HG03280 (cell line): ENCODE measurements around the gene LRRC3B.

Experiments used
- ATAC-seq: cut with Tn5 transposase; IDR thresholded peaks from one replicate; pipeline ENCODE4 v1.9.1; 2021; ENCODE audit warnings: mild to moderate bottlenecking, moderate library complexity; ENCODE audit not compliant: unreplicated experiment

LRRC3B gene

GRCh38 chr3:26630669-26631389, 8.3 kb downstream of the LRRC3B start:
- ATAC-seq: no peak

- no peak for ATAC-seq
Observed at GRCh38 chr3:26631390-26631738, 8.8 kb downstream of the LRRC3B start.

- ATAC-seq: no peak
Observed at GRCh38 chr3:26634601-26635000, 12.0 kb downstream of the LRRC3B start.

GRCh38 chr3:26636096-26636727, 13.6 kb downstream of the LRRC3B start:
- no peak for ATAC-seq

GRCh38 chr3:26637698-26638097, 15.1 kb downstream of the LRRC3B start:
- no peak for ATAC-seq

- ATAC-seq: no peak
Observed at GRCh38 chr3:26638113-26638512, 15.5 kb downstream of the LRRC3B start.

GRCh38 chr3:26639339-26639738, 16.8 kb downstream of the LRRC3B start:
- no peak for ATAC-seq

GRCh38 chr3:26647078-26647477, 24.5 kb downstream of the LRRC3B start:
- no peak for ATAC-seq

GRCh38 chr3:26648461-26648860, 25.9 kb downstream of the LRRC3B start:
- ATAC-seq: no peak

GRCh38 chr3:26652164-26652563, 29.6 kb downstream of the LRRC3B start:
- no peak for ATAC-seq

GRCh38 chr3:26653811-26654425, 31.3 kb downstream of the LRRC3B start:
- ATAC-seq: no peak

GRCh38 chr3:26655231-26655630, 32.7 kb downstream of the LRRC3B start:
- no peak for ATAC-seq

- ATAC-seq: no peak
Observed at GRCh38 chr3:26657348-26657976, 34.9 kb downstream of the LRRC3B start.

GRCh38 chr3:26668171-26668570, 45.6 kb downstream of the LRRC3B start:
- no peak for ATAC-seq

GRCh38 chr3:26668696-26669095, 46.1 kb downstream of the LRRC3B start:
- ATAC-seq: no peak

- no peak for ATAC-seq
Observed at GRCh38 chr3:26675336-26675735, 52.8 kb downstream of the LRRC3B start.

- no peak for ATAC-seq
Observed at GRCh38 chr3:26681632-26682031, 59.1 kb downstream of the LRRC3B start.

GRCh38 chr3:26682406-26682805, 59.8 kb downstream of the LRRC3B start:
- ATAC-seq: no peak

GRCh38 chr3:26683902-26684301, 61.3 kb downstream of the LRRC3B start:
- no peak for ATAC-seq

- ATAC-seq: no peak
Observed at GRCh38 chr3:26687466-26687865, 64.9 kb downstream of the LRRC3B start.

- ATAC-seq: no peak
Observed at GRCh38 chr3:26699553-26699952, 77.0 kb downstream of the LRRC3B start.

- ATAC-seq: no peak
Observed at GRCh38 chr3:26703519-26703918, 80.9 kb downstream of the LRRC3B start.
